ENCODE results near the gene TFDP3.

DNA sequence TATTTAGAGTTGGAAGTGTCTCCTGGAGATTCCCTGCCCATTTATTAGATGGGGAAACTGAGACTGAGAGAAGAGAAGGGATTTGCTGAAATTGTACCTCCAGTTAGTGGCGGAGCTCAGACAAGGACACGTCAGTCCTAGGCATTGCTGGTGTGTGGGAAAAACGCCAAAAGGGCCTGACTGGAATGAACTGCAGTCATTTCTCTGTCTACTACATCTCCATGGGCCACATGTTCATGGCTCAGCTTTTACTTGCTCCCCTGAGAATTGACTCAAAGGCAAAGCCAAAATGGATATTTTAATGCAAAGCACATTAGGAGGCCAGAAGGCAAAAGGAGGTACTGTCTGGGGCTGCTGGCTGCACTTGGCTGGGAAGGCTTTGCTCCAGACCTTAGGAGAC, 3.9 kb downstream of the TFDP3 start:
- TF ChIP-seq POLR2A (IDR thresholded peaks at IDR 0.05): no peak
- TF ChIP-seq, protein P1, sequence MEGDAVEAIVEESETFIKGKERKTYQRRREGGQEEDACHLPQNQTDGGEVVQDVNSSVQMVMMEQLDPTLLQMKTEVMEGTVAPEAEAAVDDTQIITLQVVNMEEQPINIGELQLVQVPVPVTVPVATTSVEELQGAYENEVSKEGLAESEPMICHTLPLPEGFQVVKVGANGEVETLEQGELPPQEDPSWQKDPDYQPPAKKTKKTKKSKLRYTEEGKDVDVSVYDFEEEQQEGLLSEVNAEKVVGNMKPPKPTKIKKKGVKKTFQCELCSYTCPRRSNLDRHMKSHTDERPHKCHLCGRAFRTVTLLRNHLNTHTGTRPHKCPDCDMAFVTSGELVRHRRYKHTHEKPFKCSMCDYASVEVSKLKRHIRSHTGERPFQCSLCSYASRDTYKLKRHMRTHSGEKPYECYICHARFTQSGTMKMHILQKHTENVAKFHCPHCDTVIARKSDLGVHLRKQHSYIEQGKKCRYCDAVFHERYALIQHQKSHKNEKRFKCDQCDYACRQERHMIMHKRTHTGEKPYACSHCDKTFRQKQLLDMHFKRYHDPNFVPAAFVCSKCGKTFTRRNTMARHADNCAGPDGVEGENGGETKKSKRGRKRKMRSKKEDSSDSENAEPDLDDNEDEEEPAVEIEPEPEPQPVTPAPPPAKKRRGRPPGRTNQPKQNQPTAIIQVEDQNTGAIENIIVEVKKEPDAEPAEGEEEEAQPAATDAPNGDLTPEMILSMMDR (IDR thresholded peaks at IDR 0.05): no peak

All from Peyer's patch (tissue), 4 donors.